Right renal cortex interstitium (tissue), 3 donors: ENCODE data around the gene RFXAP. TPM values are rescaled to one million over a fixed set of nuclear protein-coding genes. Genes with fewer than 3 reads are reported as not detected.

Experiments used
- DNase-seq, 3 donors: peaks; one replicate each; pipeline ENCODE4 v3.0.0-alpha.2; 2013; ENCODE audit warnings: low read depth in 3 of 3, low spot score in 2 of 3
- polyA plus RNA-seq, 3 donors: library from polyadenylated mRNA; unstranded; fragments of 120-200 nt; gene quantifications; one replicate each; pipeline ENCODE4 v1.2.1, GENCODE V29; 2013; ENCODE audit not compliant: insufficient read length in 3 of 3

The RFXAP gene
- polyA plus RNA-seq, 3 donors, result 12.1 to 14.5 (median 14.2) TPM

DNA sequence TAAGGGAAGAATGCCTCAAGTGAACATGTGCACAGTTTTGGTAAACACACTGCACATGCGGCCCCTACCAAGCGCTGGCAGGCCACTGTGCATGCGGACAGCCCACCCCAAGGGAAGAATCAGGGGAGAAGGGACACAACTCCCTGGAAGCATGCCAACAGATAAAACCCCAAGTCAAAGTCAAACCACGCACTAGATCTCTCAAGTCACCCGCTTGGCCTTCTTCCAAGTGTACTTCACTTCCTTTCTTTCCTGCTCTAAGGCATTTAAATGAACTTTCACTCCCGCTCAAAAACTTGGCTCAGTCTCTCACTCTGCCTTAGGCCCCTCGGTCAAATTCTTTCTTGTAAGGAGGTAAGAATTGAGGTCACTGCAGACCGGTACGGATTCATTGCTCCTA lies 4.6 kb upstream of the RFXAP start:
- DNase-seq, result peak in 1 of 3 donors; percentile 26

DNA sequence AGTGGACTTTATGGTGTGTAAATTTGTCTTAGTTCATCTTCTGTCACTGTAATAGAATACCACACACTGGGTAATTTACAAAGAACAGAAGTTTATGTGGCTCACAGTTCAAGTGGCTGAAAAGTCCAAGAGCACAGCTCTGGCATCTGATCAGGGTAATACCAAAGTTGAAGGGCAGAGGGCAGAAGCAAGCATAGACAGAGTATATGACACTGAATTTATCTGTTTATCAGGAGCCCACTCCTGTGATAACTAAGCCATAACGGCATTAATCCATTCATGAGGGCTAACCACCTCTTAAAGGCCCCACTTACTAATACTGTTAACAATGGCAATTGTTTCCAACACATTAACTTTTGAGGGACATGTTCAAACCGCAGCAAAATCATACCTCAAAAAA lies 4.0 kb upstream of the RFXAP start:
- no peak for DNase-seq

DNA sequence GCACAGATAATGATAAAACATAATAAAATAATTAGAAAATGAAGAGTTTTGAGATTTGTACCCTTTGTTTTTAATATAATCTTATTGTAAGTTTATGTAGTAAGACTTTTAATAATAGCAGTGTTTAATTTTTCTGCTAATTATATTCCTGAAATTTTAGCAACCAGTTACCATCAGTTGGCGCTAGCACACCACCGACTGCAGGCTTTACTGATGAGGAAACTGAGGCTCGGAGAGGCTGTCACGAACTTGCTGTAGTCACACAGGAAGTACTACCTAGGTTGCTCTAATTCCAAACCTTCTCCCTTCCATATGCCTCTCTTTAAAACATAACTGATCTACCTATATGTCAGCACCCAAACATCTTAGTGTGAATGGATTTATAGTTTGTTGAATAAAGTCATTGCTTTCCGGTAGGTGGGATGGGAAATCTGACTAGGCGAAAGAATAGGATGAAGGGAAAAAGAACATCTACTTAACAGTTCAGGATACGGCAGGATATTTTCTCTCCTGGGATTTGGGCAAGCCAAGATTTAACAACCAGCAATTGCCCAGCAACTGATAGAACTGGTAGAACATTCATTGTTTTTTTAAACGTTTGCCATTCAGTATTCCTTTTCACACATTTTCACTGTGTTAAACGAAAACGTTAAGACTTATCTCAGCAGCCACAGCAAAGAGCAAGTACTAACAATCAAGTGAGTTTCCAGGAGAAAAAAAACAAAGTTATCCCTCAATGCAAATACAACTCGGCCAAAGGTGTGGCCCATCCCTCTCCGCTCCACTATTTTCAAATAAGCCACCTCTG lies 822 bp upstream of the RFXAP start:
- no peak for DNase-seq

DNA sequence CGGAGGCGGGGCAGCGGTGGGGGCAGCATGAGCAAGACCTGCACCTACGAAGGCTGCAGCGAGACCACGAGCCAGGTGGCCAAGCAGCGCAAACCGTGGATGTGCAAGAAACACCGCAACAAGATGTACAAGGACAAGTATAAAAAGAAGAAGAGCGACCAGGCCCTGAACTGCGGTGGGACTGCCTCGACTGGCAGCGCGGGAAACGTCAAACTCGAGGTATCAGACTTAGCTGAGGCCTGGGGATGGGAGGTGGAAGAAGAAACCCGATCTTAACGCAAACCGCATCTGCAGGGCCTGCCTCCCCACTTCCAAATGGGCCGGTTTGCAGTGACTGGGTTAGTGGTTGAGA lies 693 bp downstream of the RFXAP start:
- no peak for DNase-seq

DNA sequence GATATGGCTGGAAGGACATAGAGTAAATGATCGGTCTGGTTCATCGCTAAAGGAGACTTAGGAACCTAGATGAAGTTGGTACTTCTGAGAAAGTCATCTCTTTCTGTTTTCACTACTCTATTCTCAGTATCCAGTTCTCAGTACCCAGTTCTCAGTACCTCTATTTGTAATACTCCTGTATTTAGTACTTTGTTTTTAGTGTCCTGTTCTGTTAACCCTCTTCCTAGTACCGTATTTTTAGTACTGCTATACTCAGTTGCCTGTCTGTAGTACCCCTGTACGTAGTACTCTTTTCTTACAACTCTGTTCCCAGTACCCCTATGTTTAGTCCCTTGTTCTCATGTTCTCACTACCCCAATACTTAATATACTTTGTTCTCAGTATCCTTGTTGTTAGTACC lies 1.2 kb downstream of the RFXAP start:
- no peak for DNase-seq

DNA sequence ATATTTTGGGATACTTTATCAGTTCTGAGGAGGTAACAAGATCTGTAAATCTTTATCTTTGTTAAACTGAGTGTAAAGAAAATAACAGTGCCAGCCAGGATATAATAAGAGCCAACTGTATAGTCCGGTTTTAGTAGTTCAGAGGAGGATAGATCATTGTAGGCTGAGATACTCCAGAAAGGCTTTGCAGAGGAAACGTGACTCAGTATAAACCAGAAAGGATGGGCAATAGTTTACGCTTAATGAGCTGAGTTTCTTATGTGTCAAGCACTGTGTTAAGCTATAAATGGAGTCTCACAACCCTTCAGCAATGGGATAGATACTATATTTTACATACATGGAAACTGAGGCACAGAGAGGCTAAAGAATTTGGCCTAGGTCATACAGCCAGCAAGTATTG lies 3.8 kb downstream of the RFXAP start:
- no peak for DNase-seq

DNA sequence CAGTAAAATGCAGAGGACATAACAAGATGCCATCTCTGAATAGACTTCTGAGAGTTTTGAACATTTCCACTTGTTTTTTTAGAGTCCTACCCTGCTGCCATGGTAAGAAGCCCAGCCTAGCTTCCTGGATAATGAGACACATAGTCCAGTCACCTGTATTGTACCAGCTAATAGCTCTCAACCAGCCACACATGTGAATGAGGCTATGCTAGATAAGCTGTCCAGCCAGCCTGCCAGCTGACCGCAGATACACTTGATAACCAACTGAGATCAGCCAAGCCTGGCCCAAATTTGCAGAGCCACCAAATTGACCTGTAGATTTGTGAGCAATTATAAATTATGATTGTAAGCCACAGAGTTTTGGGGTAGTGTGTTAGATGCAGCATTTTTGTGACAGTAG lies 10.7 kb downstream of the RFXAP start:
- no peak for DNase-seq

DNA sequence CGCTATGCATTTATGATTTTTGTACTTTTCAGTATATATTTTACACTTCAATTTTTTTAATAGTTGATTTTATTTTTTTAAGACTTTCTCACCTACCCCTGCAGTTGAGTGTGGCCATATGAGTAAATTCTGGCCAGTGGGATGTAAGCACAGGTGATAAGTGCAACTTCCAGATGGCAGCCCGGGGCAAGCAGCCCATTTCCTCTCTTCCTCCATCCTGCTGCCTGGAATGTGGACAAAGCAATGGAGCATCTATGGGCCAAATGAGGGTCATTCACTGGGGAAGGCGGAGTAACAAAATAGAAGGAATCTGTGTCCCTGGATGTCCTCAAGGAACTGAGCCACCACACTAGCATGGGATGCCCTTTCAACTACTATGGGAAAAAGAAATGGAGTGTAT lies 12.3 kb downstream of the RFXAP start:
- no peak for DNase-seq

DNA sequence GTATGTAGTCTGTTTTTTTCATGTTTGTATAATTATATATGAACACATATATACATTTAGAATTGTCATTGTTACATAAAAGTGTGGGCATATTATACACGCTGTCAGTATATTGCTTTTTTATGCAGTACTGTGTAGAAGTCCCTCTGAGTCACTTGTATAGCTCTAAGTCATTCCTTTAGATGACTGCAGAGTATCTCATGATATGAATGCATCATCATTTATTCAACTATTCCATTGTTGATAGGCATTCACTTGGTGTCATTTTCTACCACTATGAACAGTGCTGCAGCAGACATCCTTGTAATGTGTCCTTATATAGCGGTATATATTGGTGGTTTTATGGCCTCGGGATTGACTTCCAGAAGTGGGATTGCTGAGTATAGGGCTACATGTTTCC lies 15.3 kb downstream of the RFXAP start:
- DNase-seq, result no peak

DNA sequence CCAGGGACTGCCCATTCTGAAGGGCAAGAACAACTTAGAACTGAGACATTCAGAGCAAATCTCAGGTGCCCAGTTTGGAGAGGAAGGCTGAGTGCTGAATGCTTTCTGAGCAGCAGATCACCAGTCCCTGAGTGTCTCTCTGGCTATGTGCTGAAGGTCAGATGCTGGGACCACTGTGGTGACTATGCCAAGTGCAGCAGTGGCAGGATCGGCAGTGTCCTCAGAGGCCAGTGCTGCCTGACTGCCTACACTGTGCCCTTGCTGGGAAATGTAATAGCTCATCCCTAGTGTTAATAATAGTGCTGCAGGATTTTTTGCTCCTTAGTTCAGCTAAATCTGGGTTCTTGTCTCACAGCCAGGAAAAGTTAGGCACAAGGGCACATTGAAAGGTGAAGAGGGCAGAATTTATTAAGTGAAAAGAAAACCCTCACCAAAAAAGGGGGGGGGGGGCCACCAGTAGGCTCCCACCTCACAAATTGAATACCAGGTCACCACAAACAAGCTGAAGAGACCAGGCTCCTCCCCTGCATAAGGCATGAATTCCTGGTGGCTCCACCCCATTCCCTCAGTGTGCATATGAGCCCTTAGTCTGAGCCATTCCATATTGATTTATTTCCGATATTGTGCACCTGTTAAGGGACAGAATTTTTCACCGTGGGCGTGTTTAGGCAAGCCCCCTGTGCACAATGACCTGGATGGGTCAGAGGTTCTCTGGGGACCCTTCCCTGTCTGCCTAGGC lies 18.5 kb downstream of the RFXAP start:
- DNase-seq, result no peak

DNA sequence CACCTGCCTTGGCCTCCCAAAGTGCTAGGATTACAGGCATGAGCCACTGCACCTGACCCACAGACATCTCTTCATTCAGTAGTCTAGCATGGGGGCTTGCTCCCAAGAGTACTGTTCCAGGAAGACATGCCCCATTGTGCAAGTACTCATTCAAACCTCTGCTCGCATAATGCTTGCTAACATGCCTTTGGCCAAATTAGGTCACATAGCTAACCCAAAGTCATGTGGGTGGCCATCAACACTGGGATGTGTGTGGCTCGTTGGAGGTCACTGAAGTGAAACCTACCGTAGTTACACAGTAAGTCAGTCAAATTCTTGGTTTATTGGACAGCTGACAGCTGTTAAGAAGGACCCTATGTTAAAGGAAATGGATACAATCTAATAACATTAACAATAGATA lies 20.3 kb downstream of the RFXAP start:
- DNase-seq, result no peak

DNA sequence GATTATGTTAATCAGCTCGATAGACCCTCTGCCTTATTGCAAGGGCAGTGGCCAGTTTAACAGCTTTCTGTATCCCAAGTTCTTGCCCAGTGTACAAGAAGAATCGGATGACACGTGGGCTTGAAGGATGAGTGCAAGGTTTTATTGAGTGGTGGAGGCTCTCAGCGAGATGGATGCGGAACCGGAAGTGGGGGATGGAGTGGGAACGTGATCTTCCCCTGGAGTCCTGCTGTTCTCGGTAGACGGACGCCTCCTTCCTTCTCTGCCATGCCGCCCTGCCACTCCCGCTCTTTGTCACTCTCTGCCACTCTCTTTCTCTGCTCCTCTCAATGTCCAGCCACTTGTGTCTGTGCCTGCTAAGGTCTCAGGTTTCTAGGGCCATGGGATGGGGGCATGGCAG lies 21.0 kb downstream of the RFXAP start:
- DNase-seq, result no peak

DNA sequence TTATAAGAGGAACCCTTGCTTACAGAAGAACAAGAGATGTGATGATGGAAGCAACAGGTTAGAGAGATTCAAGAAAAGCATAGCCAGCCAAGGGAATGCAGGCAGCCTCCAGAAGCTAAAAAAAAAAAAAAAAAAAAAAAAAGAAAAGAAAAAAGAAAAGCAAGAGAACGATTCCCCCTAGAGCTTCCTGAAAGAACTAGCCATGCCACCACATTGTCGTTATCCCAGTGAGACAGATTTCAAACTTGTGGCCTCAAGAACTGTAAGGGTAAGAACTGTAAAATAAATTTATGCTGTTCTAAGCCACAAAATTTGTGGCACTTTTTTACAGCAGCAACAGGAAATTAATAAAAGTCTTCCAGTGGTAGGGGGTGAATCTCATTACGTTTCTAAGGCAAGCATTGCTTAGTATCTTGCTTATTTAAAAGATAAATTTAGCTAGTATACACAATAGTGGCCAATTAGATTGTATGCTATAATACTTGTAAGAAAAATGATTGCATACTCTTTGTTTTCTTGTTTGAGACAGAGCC lies 21.8 kb downstream of the RFXAP start:
- DNase-seq, result no peak

DNA sequence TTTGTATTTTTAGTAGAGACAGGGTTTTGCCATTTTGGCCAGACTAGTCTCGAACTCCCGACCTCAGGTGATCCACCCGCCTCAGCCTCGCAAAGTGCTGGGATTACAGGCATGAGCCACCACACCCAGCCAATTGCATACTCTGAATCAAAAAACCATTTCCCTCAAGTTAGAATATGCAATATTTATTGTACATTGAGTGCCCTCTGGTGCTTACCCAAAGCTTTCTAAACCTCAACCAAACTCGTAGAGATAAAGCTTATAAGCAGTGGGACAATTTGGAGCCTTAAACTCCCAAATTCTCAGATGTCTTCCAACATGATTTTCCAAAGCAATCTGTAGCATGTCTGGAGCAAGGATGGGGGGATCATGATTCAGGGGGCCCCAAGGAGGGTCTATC lies 22.4 kb downstream of the RFXAP start:
- DNase-seq, result no peak

DNA sequence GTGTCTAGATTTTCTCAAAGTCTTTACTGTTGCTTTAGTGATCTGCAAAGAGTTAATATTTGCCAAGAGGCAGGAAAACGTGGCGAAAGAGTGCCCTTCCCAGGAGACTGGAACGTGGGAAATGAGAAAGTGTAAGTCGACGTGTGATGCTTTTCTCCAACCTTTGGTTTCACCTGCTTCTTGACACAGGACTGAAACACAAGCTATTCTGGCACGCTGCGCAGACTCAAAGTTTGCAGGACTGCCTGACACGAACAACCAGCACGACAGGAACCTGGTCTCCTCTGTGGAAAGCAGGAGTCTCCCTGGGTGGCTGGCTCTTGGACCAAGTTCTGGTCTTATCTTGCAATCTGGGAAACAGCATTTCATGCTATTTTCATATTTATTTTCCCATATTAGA lies 28.6 kb downstream of the RFXAP start:
- no peak for DNase-seq

DNA sequence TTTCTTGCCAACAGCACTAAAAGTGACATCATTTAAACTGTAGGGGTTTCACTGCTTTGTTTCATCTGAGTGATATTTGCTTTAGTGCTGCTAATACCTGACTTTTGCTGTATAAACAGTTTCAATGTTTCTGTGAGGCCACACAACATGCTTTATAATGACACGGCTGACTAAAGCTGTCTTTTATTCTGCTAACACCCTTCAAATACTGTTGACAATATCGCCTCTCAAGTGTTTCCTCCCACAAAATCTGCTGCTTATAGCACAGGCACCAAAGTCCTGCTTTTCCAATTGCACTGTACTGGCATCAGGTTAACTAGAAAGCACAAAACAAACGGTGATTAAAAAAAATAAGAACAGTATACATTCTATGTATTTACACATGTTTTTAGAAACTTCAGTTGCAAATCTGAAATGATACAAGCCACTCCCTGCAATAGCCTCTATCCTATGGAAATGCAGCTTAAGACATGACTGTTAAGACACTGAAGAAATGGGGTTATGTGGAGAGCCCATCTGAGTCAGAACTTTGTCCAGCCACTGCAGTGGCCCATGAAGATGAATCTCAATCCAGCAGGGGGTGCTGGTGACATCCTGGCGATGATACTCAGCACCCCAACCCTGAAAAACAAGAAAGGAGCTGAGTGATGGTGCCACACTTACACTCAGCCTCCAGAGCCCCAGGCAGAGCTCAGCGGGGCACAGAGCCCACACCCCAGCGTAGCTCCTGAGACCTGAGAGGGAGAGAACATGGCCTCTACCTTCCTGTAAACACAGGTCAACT lies 29.4 kb downstream of the RFXAP start:
- no peak for DNase-seq

DNA sequence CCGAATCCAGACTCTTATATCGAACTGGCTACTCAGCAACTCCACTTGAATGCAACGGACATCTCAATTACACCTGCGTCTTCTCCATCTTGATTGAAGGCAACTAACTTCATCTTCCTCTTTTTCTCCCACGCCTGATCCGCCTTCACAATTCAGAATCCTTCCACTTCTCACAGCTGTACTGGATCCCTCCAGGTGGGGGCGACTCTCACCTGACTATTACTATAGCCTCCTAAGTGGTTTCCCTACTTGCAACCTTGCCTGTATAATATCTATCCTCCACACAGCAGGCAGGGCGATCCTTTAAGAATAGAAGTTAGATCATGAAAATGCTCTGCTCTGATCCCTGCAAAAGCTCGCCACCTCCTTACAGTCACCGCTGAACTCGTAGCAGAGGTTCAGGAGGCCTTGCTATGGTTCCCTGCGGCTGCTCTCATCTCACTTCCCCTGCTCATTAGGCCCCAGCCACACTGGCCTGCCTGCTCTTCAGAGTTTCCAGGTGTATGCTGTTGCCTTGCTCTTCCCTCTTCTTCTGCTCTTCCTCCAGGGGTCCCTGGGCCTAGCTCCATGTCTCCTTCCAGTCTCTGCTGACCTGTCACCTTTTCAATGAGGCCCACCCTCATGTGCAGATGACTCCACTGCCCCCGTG lies 31.9 kb downstream of the RFXAP start:
- DNase-seq, result no peak

DNA sequence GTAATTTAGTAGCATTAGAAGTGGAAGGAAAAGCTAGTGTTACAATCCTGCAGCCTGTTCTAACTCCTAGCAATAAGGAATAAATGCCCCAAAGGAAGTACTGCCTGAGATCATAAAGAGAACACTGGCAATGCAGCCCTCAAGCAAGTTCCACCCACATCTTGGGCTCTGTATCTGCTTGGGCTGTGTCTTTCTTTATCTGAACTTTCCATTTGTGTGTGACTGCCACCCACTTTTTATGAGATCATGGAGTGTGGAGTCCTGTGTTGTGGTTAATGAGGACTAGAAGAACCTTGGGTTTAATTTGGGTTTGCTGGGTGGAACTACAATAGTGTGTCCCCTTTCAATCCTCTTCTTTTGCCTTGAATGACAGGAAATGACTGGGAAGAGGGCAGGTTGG lies 38.2 kb downstream of the RFXAP start:
- DNase-seq, result no peak

DNA sequence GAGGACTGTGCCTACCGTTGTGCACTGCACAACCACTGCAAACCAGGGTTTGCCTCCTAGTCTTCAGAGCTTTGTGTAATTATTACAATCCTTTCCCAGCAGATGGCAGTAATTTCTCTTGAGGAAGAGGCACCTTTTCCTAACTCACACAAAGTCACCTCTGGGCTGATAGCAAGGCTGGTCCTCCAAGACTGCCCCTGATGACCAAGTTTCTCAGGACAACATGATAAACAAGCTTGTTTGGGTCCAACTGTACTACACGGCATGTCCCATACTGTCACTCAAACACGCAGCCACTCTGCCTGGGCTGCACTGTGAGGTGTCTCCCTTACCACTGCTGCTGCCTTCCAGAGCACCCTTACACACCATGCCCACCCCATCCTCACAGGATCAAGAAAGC lies 39.3 kb downstream of the RFXAP start:
- peak in 2 of 3 donors; percentile 41 to 44 for DNase-seq

DNA sequence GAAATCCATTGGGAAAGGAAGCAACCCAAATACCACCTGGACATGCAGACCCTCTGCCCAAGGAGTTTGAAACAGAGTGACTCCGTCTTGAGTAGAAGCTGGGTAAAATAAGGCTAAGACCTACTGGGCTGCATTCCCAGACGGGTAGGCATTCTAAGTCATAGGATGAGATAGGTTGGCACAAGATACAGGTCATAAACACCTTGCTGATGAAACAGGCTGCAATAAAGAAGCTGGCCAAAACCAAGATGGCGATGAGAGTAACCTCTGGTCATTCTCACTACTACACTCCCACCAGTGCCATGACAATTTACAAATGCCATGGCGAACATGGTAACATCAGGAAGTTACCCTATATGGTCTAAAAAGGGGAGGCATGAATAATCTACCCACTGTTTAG lies 40.2 kb downstream of the RFXAP start:
- DNase-seq, result no peak
